LNCAP (cell line): Measurements from ENCODE around the gene HES3.

Experiments used
- CTCF ChIP-seq: fragments of 450-650 bp; IDR thresholded peaks from 2 replicates; pipeline ENCODE4 v1.5.1; 2017; ENCODE audit warnings: mild to moderate bottlenecking

The HES3 gene

GRCh38 chr1:6270401-6270800 lies 26.4 kb downstream of the HES3 start:
- TF ChIP-seq CTCF = no peak

GRCh38 chr1:6271006-6271405 lies 27.0 kb downstream of the HES3 start:
- TF ChIP-seq CTCF = no peak

GRCh38 chr1:6271554-6271953 lies 27.6 kb downstream of the HES3 start:
- no peak for TF ChIP-seq CTCF

- no peak for TF ChIP-seq CTCF
Measured at GRCh38 chr1:6272452-6272851, 28.5 kb downstream of the HES3 start.

GRCh38 chr1:6272868-6273267 lies 28.9 kb downstream of the HES3 start:
- no peak for TF ChIP-seq CTCF

GRCh38 chr1:6273380-6273891 lies 29.5 kb downstream of the HES3 start:
- TF ChIP-seq CTCF = no peak

GRCh38 chr1:6274102-6274501 lies 30.1 kb downstream of the HES3 start:
- no peak for TF ChIP-seq CTCF

GRCh38 chr1:6274622-6275139 lies 30.7 kb downstream of the HES3 start:
- no peak for TF ChIP-seq CTCF
